ENCODE measurements around the gene VAMP1. TPM values are rescaled to one million over a fixed set of nuclear protein-coding genes. Genes with fewer than 3 reads are reported as not detected.
A peak's percentile ranks its signal among the peaks of the same experiment; 100 is the strongest.

VAMP1 gene
- total and polyA plus RNA-seq, 2 of the 13 experiments (the other 11 are each of a cell fraction or from before 2014, with no cell fraction given): 2.5 to 7.4 TPM

DNA sequence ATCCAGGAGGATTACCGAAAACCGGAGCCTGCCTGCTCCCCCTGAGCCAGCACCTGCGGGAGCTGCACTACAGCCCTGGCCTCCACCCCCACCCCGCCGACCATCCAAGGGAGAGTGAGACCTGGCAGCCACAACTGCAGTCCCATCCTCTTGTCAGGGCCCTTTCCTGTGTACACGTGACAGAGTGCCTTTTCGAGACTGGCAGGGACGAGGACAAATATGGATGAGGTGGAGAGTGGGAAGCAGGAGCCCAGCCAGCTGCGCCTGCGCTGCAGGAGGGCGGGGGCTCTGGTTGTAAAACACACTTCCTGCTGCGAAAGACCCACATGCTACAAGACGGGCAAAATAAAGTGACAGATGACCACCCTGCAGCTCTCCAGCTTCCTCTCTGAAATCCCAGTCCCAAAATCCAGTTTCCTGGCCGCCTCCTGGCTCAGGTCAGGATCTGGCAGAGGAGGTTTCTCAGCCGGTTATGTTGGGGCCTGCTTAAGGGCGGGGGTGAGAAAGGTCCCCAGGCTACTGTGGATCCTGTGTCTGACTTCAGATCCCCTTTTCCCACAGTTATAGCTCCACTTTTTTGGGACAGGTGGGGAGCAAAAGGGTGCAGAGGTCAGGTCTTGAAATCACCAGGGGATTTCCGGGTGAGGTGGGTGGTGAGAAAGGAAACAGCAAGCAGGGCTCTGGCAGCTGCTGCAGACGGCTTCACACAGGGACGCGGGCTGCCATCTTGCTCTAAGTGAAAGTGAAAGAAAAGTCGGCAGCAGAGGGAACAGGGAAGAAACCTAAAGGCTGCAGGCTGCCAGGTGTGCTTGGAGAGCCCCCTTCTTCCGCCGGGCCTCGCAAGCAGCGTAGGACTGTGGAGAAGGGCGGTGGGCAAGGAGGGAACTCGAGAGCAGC, 18.9 kb downstream of the VAMP1 start, which contains the start of gene TAPBPL (continued):
- TF ChIP-seq, protein P1, sequence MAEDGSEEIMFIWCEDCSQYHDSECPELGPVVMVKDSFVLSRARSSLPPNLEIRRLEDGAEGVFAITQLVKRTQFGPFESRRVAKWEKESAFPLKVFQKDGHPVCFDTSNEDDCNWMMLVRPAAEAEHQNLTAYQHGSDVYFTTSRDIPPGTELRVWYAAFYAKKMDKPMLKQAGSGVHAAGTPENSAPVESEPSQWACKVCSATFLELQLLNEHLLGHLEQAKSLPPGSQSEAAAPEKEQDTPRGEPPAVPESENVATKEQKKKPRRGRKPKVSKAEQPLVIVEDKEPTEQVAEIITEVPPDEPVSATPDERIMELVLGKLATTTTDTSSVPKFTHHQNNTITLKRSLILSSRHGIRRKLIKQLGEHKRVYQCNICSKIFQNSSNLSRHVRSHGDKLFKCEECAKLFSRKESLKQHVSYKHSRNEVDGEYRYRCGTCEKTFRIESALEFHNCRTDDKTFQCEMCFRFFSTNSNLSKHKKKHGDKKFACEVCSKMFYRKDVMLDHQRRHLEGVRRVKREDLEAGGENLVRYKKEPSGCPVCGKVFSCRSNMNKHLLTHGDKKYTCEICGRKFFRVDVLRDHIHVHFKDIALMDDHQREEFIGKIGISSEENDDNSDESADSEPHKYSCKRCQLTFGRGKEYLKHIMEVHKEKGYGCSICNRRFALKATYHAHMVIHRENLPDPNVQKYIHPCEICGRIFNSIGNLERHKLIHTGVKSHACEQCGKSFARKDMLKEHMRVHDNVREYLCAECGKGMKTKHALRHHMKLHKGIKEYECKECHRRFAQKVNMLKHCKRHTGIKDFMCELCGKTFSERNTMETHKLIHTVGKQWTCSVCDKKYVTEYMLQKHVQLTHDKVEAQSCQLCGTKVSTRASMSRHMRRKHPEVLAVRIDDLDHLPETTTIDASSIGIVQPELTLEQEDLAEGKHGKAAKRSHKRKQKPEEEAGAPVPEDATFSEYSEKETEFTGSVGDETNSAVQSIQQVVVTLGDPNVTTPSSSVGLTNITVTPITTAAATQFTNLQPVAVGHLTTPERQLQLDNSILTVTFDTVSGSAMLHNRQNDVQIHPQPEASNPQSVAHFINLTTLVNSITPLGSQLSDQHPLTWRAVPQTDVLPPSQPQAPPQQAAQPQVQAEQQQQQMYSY (CRISPR knock-in tag; IDR thresholded peaks at IDR 0.05): peak; percentile 85
- peak; percentile 50; the same call in 1 of the 2 replicates for TF ChIP-seq NR2C2 (CRISPR knock-in tag; IDR thresholded peaks at IDR 0.05; ENCODE audit: borderline replicate concordance)
- peak; percentile 74; the same call in 1 of the 2 replicates for TF ChIP-seq ZNF761 (CRISPR knock-in tag; conservative IDR thresholded peaks at IDR 0.05)
- TF ChIP-seq, protein P2, sequence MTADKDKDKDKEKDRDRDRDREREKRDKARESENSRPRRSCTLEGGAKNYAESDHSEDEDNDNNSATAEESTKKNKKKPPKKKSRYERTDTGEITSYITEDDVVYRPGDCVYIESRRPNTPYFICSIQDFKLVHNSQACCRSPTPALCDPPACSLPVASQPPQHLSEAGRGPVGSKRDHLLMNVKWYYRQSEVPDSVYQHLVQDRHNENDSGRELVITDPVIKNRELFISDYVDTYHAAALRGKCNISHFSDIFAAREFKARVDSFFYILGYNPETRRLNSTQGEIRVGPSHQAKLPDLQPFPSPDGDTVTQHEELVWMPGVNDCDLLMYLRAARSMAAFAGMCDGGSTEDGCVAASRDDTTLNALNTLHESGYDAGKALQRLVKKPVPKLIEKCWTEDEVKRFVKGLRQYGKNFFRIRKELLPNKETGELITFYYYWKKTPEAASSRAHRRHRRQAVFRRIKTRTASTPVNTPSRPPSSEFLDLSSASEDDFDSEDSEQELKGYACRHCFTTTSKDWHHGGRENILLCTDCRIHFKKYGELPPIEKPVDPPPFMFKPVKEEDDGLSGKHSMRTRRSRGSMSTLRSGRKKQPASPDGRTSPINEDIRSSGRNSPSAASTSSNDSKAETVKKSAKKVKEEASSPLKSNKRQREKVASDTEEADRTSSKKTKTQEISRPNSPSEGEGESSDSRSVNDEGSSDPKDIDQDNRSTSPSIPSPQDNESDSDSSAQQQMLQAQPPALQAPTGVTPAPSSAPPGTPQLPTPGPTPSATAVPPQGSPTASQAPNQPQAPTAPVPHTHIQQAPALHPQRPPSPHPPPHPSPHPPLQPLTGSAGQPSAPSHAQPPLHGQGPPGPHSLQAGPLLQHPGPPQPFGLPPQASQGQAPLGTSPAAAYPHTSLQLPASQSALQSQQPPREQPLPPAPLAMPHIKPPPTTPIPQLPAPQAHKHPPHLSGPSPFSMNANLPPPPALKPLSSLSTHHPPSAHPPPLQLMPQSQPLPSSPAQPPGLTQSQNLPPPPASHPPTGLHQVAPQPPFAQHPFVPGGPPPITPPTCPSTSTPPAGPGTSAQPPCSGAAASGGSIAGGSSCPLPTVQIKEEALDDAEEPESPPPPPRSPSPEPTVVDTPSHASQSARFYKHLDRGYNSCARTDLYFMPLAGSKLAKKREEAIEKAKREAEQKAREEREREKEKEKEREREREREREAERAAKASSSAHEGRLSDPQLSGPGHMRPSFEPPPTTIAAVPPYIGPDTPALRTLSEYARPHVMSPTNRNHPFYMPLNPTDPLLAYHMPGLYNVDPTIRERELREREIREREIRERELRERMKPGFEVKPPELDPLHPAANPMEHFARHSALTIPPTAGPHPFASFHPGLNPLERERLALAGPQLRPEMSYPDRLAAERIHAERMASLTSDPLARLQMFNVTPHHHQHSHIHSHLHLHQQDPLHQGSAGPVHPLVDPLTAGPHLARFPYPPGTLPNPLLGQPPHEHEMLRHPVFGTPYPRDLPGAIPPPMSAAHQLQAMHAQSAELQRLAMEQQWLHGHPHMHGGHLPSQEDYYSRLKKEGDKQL (CRISPR knock-in tag; IDR thresholded peaks at IDR 0.05; ENCODE audit: low read depth): no peak
- peak; percentile 81; the same call in 1 of the 2 replicates for TF ChIP-seq DMAP1 (CRISPR knock-in tag; IDR thresholded peaks at IDR 0.05)
- peak; percentile 58; the same call in 1 of the 2 replicates for TF ChIP-seq SP4 (CRISPR knock-in tag; IDR thresholded peaks at IDR 0.05)
